ENCODE measurements around the gene TRAPPC10. TPM values are rescaled to one million over a fixed set of nuclear protein-coding genes. Genes with fewer than 3 reads are reported as not detected.

Gene TRAPPC10
- total RNA-seq, 1 donor from 2014 or later, result 48.4 TPM

DNA sequence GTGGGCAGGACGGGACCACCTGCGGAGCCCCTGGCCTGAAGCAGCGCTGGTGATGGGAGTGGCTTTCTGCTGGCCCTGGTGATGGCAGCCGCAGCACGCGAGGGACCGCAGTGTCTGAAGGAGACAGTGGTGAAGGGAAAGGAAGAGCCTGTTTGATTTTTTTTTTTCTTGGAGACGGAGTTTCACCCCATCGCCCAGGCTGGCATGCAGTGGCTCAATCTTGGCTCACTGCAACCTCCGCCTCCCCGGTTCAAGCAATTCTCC, 40.2 kb upstream of the TRAPPC10 start:
- peaks cover 15% of the 10 kb centered on the region for H3K4me1 Mint-ChIP-seq (ENCODE audit: low read depth, unreplicated experiment)
- no peak overlapping the region for H3K4me3 Mint-ChIP-seq (ENCODE audit: unreplicated experiment)
- H3K27ac Mint-ChIP-seq (ENCODE audit: unreplicated experiment), result no peak overlapping the region
- H3K27me3 Mint-ChIP-seq (ENCODE audit: unreplicated experiment), result peaks cover 9% of the 10 kb centered on the region
- DNase-seq, result no peak
- H3K36me3 Mint-ChIP-seq (ENCODE audit: unreplicated experiment), result no peaks in the 10 kb centered on the region
- H3K9me3 Mint-ChIP-seq (ENCODE audit: unreplicated experiment), result peaks cover 8% of the 10 kb centered on the region
- TF ChIP-seq, protein P1, sequence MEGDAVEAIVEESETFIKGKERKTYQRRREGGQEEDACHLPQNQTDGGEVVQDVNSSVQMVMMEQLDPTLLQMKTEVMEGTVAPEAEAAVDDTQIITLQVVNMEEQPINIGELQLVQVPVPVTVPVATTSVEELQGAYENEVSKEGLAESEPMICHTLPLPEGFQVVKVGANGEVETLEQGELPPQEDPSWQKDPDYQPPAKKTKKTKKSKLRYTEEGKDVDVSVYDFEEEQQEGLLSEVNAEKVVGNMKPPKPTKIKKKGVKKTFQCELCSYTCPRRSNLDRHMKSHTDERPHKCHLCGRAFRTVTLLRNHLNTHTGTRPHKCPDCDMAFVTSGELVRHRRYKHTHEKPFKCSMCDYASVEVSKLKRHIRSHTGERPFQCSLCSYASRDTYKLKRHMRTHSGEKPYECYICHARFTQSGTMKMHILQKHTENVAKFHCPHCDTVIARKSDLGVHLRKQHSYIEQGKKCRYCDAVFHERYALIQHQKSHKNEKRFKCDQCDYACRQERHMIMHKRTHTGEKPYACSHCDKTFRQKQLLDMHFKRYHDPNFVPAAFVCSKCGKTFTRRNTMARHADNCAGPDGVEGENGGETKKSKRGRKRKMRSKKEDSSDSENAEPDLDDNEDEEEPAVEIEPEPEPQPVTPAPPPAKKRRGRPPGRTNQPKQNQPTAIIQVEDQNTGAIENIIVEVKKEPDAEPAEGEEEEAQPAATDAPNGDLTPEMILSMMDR (IDR thresholded peaks at IDR 0.05; ENCODE audit: partially characterized antibody, unreplicated experiment), result no peak

DNA sequence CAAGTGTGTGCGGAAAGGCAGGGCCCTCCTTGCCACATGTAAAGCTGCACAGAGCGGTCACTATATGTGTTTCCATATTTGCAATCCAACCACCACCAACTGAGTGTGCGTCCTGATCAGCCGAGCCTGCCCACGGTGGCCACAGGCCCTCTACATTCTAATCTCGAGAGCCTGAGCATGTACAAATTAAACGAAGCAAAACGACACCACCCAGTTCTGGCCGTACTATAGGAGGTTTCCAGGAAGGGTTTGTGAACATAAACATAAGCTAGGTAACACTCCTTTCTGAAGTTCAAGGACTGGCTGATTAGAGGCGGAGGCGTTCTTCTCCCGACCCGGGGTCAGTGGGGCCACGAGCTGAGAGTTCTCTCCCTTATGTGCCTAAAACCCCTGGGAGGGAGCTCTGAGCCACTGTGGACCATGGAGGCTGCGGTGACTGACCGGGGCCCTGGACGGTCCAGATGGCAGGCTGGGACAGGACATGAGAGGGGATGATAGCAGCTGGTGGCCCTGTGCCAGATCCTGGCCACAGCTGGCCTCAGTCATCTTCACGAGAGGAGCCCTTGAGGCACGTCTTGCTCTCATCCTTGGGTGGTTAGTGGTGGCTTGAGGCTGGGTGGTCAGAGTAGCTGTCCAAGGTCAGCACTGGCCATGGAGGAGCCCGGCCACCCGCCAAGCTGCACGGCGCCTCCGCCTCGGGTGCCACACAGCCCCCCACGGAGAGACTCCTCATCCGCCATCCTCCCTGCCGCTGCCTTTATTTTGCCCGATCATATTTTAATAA, 39.1 kb upstream of the TRAPPC10 start:
- DNase-seq, result no peak
- Mint-ChIP-seq H3K27ac (ENCODE audit: unreplicated experiment) (no peak overlapping the region), H3K27me3 (ENCODE audit: unreplicated experiment) (peaks cover 9% of the 10 kb centered on the region), H3K4me1 (ENCODE audit: low read depth, unreplicated experiment) (peaks cover 12% of the 10 kb centered on the region), H3K4me3 (ENCODE audit: unreplicated experiment) (no peak overlapping the region), H3K9me3 (ENCODE audit: unreplicated experiment) (peaks cover 8% of the 10 kb centered on the region), H3K36me3 (ENCODE audit: unreplicated experiment) (no peaks in the 10 kb centered on the region)
- TF ChIP-seq, protein P1 (IDR thresholded peaks at IDR 0.05; ENCODE audit: partially characterized antibody, unreplicated experiment), result no peak

DNA sequence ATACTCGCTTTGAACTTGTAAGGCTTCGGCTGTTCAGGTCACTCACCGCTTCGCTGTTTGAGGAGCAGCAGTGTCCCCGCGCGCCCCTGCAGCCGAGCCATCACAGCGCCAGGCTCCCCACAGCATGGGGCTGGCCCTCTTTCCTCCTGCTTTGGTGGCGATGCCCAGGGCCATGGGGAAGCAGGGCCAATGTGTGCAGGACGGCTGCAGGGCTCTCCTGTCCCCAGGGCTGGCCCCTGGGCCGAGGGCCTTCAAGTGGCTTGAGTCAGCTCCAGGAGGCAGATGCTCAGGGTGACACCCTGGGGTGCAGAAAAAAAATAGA, 38.5 kb upstream of the TRAPPC10 start:
- H3K9me3 Mint-ChIP-seq (ENCODE audit: unreplicated experiment), result peaks cover 8% of the 10 kb centered on the region
- no peaks in the 10 kb centered on the region for H3K36me3 Mint-ChIP-seq (ENCODE audit: unreplicated experiment)
- H3K4me3 Mint-ChIP-seq (ENCODE audit: unreplicated experiment), result no peak overlapping the region
- H3K27ac Mint-ChIP-seq (ENCODE audit: unreplicated experiment), result no peak overlapping the region
- peaks cover 9% of the 10 kb centered on the region for H3K27me3 Mint-ChIP-seq (ENCODE audit: unreplicated experiment)
- TF ChIP-seq, protein P1 (IDR thresholded peaks at IDR 0.05; ENCODE audit: partially characterized antibody, unreplicated experiment), result no peak
- peaks cover 12% of the 10 kb centered on the region for H3K4me1 Mint-ChIP-seq (ENCODE audit: low read depth, unreplicated experiment)
- DNase-seq, result no peak

DNA sequence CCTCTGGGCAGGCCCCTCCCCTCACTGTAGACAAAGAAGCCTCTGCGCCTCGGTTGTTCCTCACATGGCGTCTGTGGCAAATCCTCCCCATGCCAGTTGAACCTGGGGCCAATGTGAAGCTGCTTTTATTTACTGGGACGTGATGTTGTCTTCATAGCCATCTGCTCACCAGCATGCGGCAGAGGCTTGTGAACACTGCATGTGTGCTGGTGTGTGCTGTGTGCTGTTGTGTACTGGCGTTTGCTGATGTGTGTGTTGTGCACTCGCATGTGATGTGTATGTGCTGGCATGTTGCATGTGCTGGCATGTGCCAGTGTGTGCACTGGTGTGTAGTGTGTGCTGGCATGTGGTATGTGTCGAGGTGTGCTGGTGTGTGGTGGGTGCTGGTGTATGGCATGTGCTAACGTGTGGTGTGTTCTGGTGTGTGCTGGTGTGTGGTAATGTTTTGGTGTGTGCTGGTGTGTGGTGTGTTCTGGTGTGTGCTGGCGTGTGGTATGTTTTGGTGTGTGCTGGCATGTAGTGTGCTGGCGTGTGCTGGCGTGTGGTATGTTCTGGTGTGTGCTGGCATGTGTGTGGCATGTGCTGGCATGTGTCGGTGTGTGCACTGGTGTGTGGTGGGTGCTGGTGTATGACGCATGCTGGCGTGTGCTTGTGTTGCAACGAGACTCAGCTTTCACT, 37.2 kb upstream of the TRAPPC10 start:
- Mint-ChIP-seq H3K4me3 (ENCODE audit: unreplicated experiment) (peak overlapping the region; percentile 8), H3K27me3 (ENCODE audit: unreplicated experiment) (peaks cover 11% of the 10 kb centered on the region), H3K4me1 (ENCODE audit: low read depth, unreplicated experiment) (peaks cover 12% of the 10 kb centered on the region), H3K9me3 (ENCODE audit: unreplicated experiment) (peaks cover 8% of the 10 kb centered on the region), H3K27ac (ENCODE audit: unreplicated experiment) (peak overlapping the region; percentile 28), H3K36me3 (ENCODE audit: unreplicated experiment) (no peaks in the 10 kb centered on the region)
- TF ChIP-seq, protein P1 (IDR thresholded peaks at IDR 0.05; ENCODE audit: partially characterized antibody, unreplicated experiment), result no peak
- no peak for DNase-seq

DNA sequence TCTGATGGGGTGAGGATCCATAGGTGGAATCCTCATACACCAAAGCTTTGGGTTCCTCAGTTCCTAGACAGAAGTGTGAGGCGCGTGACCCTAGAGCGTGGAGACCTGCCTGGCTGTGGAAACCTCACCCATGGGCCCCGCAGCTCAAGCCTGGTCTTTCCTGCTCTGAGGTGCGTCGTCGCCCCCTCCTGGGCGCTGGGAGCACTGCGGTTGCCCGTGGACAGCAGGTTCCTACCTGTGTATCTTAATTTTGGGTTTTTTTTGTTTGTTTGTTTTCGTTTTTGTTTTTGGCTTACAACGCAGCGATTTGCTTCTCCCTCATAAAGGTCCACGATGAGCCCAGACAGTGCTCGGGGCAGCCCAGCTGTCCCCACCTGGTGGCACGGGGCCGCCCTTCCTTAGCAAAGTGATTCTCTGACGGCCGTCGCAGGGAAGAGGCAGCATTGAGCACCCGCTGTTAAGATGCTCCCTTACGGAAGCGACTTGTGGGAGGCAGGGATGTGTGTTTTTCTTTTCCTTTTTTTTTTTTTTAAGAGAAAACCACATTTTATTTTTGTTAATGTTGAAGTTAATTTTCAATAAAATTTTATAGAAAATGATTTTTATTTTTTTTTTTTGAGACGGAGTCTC, 36.5 kb upstream of the TRAPPC10 start:
- peak; percentile 84 for DNase-seq
- TF ChIP-seq, protein P1 (IDR thresholded peaks at IDR 0.05; ENCODE audit: partially characterized antibody, unreplicated experiment), result peak; percentile 93
- H3K27ac Mint-ChIP-seq (ENCODE audit: unreplicated experiment), result no peak overlapping the region
- peaks cover 12% of the 10 kb centered on the region for H3K4me1 Mint-ChIP-seq (ENCODE audit: low read depth, unreplicated experiment)
- peak overlapping the region; percentile 8 for H3K4me3 Mint-ChIP-seq (ENCODE audit: unreplicated experiment)
- peaks cover 8% of the 10 kb centered on the region for H3K9me3 Mint-ChIP-seq (ENCODE audit: unreplicated experiment)
- no peaks in the 10 kb centered on the region for H3K36me3 Mint-ChIP-seq (ENCODE audit: unreplicated experiment)
- peaks cover 11% of the 10 kb centered on the region for H3K27me3 Mint-ChIP-seq (ENCODE audit: unreplicated experiment)
